ENCODE results near the gene SH3TC1. TPM values are rescaled to one million over a fixed set of nuclear protein-coding genes. Genes with fewer than 3 reads are reported as not detected.
A peak's percentile ranks its signal among the peaks of the same experiment; 100 is the strongest.

SH3TC1 gene
- total and polyA plus RNA-seq, 9 donors: 1.1 to 34.5 (median 5.4) TPM

GRCh38 chr4:8270418-8270771 is 71.3 kb downstream of the SH3TC1 start:
- Histone ChIP-seq H3K36me3 (no peaks in the 10 kb centered on the region), H3K27me3 (no peaks in the 10 kb centered on the region), H3K4me1 (ENCODE audit: insufficient read depth) (peaks cover 37% of the 10 kb centered on the region), H3K27ac (peak overlapping the region; percentile 9 to 72), H3K9me3 (no peaks in the 10 kb centered on the region), H3K4me3 (peak overlapping the region; percentile 55)
- DNase-seq: no peak
- TF ChIP-seq EP300 (IDR thresholded peaks at IDR 0.05) (no peak), POLR2A (IDR thresholded peaks at IDR 0.05) (no peak), CTCF (IDR thresholded peaks at IDR 0.05) (no peak)
- WGBS, 3 donors: 9 to 28% (median 11%) methylated on average over 11 of the region's 11 CpGs
- intact Hi-C loops (cut with DNase I): loop anchor here in 1 of 4 donors (10.0 kb wide), 2 partner anchors 74 to 134 kb away; no protein-coding TSS in a partner anchor

GRCh38 chr4:8270912-8271815 is 72.1 kb downstream of the SH3TC1 start:
- peak overlapping the region; percentile 55 for H3K4me3 ChIP-seq
- intact Hi-C loops (cut with DNase I): loop anchor here in 1 of 4 donors (10.0 kb wide), 2 partner anchors 74 to 134 kb away; no protein-coding TSS in a partner anchor
- peaks cover 45% of the 10 kb centered on the region for H3K4me1 ChIP-seq (ENCODE audit: insufficient read depth)
- no peaks in the 10 kb centered on the region for H3K9me3 ChIP-seq
- H3K27ac ChIP-seq: peak overlapping the region; percentile 9 to 72
- 39 to 57% (median 51%) methylated on average over 27 of the region's 27 CpGs for WGBS, 3 donors
- TF ChIP-seq CTCF (IDR thresholded peaks at IDR 0.05): no peak
- TF ChIP-seq POLR2A (IDR thresholded peaks at IDR 0.05): no peak
- TF ChIP-seq EP300 (IDR thresholded peaks at IDR 0.05): no peak
- DNase-seq: peak in 4 of 5 donors; percentile 25 to 51 (median 46)
- no peaks in the 10 kb centered on the region for H3K36me3 ChIP-seq
- no peaks in the 10 kb centered on the region for H3K27me3 ChIP-seq

- Histone ChIP-seq H3K27me3 (no peaks in the 10 kb centered on the region), H3K27ac (peak overlapping the region; percentile 37 to 72), H3K4me1 (ENCODE audit: insufficient read depth) (peaks cover 48% of the 10 kb centered on the region), H3K36me3 (no peaks in the 10 kb centered on the region), H3K4me3 (peak overlapping the region; percentile 1), H3K9me3 (no peaks in the 10 kb centered on the region)
- no peak for TF ChIP-seq POLR2A (IDR thresholded peaks at IDR 0.05)
- no peak for TF ChIP-seq EP300 (IDR thresholded peaks at IDR 0.05)
- TF ChIP-seq CTCF (IDR thresholded peaks at IDR 0.05): no peak
- WGBS, 3 donors: 71 to 91% (median 84%) methylated on average over 10 of the region's 10 CpGs
- intact Hi-C loops (cut with DNase I): loop anchor here in 1 of 4 donors (10.0 kb wide), 2 partner anchors 73 to 133 kb away; no protein-coding TSS in a partner anchor
- DNase-seq: peak in 1 of 5 donors; percentile 38
Observed at GRCh38 chr4:8271821-8272220, 72.7 kb downstream of the SH3TC1 start.

GRCh38 chr4:8272472-8273428 is 73.7 kb downstream of the SH3TC1 start:
- intact Hi-C loops (cut with DNase I): loop anchor here in 1 of 4 donors (10.0 kb wide), 2 partner anchors 72 to 132 kb away; no protein-coding TSS in a partner anchor
- Histone ChIP-seq H3K9me3 (no peaks in the 10 kb centered on the region), H3K4me3 (no peak overlapping the region), H3K27ac (peak overlapping the region in 1 of 2 donors; percentile 72), H3K27me3 (no peaks in the 10 kb centered on the region), H3K36me3 (no peaks in the 10 kb centered on the region), H3K4me1 (ENCODE audit: insufficient read depth) (peaks cover 45% of the 10 kb centered on the region)
- TF ChIP-seq EP300 (IDR thresholded peaks at IDR 0.05) (no peak), POLR2A (IDR thresholded peaks at IDR 0.05) (no peak), CTCF (IDR thresholded peaks at IDR 0.05) (no peak)
- 53 to 66% (median 66%) methylated on average over 27 to 30 of the region's 30 CpGs for WGBS, 3 donors
- DNase-seq: peak in 3 of 5 donors; percentile 31 to 52 (median 41)
